RWPE2 (cell line): ENCODE measurements around the gene ADAMTS3.
A peak's percentile ranks its signal among the peaks of the same experiment; 100 is the strongest.

Experiments used
- ATAC-seq: fragments of 200-7000 bp; cut with Tn5 transposase; 3 replicates; pipeline ENCODE4 v1.9.1; 2021; ENCODE audit warnings: low read depth
- DNase-seq: peaks from one replicate; pipeline ENCODE4 v3.0.0-alpha.2; 2020; ENCODE audit warnings: low spot score
- H3K27ac ChIP-seq: fragments of 450-650 bp; 2 replicates; pipeline ENCODE4 v1.5.1; 2017; ENCODE audit warnings: mild to moderate bottlenecking; ENCODE audit not compliant: poor library complexity, severe bottlenecking
- H3K27me3 ChIP-seq: fragments of 250-450 bp; sonication (Bioruptor Pico); 2 replicates; pipeline ENCODE4 v1.5.1; 2021; ENCODE audit warnings: mild to moderate bottlenecking, moderate library complexity; ENCODE audit not compliant: insufficient read depth, poor library complexity, severe bottlenecking
- H3K36me3 ChIP-seq: fragments of 250-450 bp; sonication (Bioruptor Pico); 2 replicates; pipeline ENCODE4 v1.5.1; 2020; ENCODE audit warnings: low read depth, mild to moderate bottlenecking, moderate library complexity
- H3K4me1 ChIP-seq: fragments of 250-450 bp; sonication (Bioruptor Pico); 2 replicates; pipeline ENCODE4 v1.5.1; 2021; ENCODE audit warnings: mild to moderate bottlenecking, moderate library complexity; ENCODE audit not compliant: insufficient read depth, poor library complexity, severe bottlenecking
- H3K4me3 ChIP-seq: fragments of 250-450 bp; sonication (Bioruptor Pico); 2 replicates; pipeline ENCODE4 v1.5.1; 2021; ENCODE audit warnings: mild to moderate bottlenecking, moderate library complexity; ENCODE audit not compliant: severe bottlenecking
- H3K9me3 ChIP-seq: fragments of 250-450 bp; sonication (Bioruptor Pico); 2 replicates; pipeline ENCODE4 v1.5.1; 2021; ENCODE audit warnings: mild to moderate bottlenecking, moderate library complexity; ENCODE audit not compliant: severe bottlenecking
- TF ChIP-seq, protein P1 (sequence below): fragments of 450-650 bp; IDR thresholded peaks from one replicate; pipeline ENCODE4 v1.5.1; 2017; ENCODE audit warnings: mild to moderate bottlenecking, moderate library complexity; ENCODE audit not compliant: poor library complexity, severe bottlenecking

The ADAMTS3 gene

DNA sequence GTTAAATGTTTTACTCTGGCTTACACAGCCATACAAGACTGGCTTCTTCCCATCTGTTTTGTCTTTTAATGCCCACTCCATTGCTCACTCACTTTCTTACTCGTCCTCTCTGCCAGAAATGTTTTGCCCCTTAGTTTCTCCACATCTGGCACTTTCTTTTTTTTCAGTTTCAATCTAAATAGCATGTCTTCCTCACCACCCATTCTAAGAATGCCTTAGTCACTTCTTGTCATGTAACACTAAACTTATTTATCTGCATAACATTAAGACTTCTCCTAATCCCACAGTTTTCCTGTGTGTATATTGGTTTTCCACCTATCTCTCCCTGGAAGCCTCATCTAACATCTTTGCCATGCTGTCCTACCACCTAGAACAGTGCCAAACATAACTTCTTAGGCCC is 119.3 kb downstream of the ADAMTS3 start:
- H3K4me1 ChIP-seq = no peaks in the 10 kb centered on the region
- no peaks in the 10 kb centered on the region for H3K36me3 ChIP-seq
- no peak overlapping the region for H3K27ac ChIP-seq
- DNase-seq = no peak
- no peaks in the 10 kb centered on the region for H3K27me3 ChIP-seq
- H3K9me3 ChIP-seq = no peaks in the 10 kb centered on the region
- no peak overlapping the region for H3K4me3 ChIP-seq
- ATAC-seq = no peak
- TF ChIP-seq, protein P1, sequence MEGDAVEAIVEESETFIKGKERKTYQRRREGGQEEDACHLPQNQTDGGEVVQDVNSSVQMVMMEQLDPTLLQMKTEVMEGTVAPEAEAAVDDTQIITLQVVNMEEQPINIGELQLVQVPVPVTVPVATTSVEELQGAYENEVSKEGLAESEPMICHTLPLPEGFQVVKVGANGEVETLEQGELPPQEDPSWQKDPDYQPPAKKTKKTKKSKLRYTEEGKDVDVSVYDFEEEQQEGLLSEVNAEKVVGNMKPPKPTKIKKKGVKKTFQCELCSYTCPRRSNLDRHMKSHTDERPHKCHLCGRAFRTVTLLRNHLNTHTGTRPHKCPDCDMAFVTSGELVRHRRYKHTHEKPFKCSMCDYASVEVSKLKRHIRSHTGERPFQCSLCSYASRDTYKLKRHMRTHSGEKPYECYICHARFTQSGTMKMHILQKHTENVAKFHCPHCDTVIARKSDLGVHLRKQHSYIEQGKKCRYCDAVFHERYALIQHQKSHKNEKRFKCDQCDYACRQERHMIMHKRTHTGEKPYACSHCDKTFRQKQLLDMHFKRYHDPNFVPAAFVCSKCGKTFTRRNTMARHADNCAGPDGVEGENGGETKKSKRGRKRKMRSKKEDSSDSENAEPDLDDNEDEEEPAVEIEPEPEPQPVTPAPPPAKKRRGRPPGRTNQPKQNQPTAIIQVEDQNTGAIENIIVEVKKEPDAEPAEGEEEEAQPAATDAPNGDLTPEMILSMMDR = no peak

DNA sequence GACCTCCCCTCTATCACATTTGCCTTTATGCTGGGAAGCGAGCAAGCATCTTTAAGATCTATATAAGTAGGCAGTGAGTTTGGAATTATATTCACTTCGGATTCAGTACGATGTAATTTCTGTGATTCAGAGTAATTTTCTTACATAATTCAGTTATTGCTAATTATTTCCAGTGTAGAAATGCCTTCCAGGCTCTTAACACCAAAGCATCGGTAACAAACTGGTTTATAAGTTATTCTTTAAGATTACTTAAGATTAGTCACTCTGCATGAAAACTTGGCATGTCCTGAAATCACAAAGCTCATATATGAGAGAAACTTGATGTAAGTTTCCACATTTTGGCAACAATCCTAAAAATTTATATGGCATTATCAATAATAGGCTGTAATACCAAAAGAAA is 120.8 kb downstream of the ADAMTS3 start:
- ATAC-seq (no peak), DNase-seq (no peak)
- H3K9me3 ChIP-seq = no peaks in the 10 kb centered on the region
- TF ChIP-seq, protein P1 = no peak
- H3K4me1 ChIP-seq = no peaks in the 10 kb centered on the region
- H3K27ac ChIP-seq = no peak overlapping the region
- H3K4me3 ChIP-seq = no peak overlapping the region
- no peaks in the 10 kb centered on the region for H3K36me3 ChIP-seq
- no peaks in the 10 kb centered on the region for H3K27me3 ChIP-seq

DNA sequence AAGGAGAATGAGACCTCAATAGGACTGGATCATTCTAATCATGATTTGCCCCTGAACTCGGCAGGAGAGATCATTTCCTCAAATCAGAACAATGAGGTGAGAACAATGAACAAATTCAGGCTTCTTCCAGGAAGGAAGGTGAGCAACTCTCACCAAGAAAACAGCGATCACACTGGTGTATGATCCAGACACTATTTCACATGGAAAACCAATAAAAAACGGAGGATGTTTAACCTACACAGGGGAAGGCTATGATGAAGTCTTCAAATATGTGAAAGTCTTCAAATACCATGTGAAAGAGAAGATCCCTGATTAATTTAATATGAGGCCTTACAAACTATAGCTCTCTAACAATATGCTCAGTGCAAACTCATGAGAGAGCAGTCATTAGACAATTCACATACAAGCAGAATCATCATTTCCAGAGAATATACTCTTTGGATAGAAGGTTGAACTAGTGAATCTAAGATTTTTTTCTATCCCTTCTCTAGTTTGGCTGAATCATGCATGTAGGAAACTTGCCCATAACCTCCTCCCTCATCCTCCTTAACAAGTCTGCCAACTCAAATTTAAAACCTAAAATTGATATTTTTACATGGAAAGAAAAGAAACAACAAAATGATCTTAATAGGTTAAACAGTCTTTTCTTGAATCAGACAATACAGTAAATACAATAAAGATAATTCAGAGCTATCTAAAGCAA is 122.5 kb downstream of the ADAMTS3 start:
- TF ChIP-seq, protein P1 = no peak
- H3K4me1 ChIP-seq = no peaks in the 10 kb centered on the region
- H3K27me3 ChIP-seq = no peaks in the 10 kb centered on the region
- H3K9me3 ChIP-seq = no peaks in the 10 kb centered on the region
- DNase-seq = no peak
- no peak overlapping the region for H3K4me3 ChIP-seq
- no peak for ATAC-seq
- H3K27ac ChIP-seq = no peak overlapping the region
- H3K36me3 ChIP-seq = no peaks in the 10 kb centered on the region

DNA sequence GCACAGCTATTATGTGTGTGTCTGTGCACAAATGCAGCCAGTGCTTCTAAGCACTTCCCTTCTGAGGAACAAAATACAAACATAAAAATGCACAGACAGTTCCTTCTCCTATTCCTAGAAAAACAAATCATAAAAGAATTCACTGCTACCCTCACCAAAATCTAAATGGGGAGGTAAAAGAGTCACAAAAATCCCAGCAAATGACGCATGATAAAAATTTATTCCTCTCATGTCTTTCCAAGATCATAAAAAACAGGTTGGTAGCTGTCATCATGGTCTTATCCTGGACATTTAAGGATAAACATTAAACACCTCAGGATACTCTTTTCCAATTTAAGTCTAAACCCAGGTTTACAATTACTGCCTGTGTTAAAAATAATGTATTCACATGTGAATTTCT is 124.9 kb downstream of the ADAMTS3 start:
- Histone ChIP-seq H3K36me3 (no peaks in the 10 kb centered on the region), H3K4me3 (no peak overlapping the region), H3K27me3 (no peaks in the 10 kb centered on the region), H3K9me3 (no peaks in the 10 kb centered on the region), H3K27ac (no peak overlapping the region), H3K4me1 (peaks cover 4% of the 10 kb centered on the region)
- ATAC-seq = no peak
- TF ChIP-seq, protein P1 = no peak
- no peak for DNase-seq

DNA sequence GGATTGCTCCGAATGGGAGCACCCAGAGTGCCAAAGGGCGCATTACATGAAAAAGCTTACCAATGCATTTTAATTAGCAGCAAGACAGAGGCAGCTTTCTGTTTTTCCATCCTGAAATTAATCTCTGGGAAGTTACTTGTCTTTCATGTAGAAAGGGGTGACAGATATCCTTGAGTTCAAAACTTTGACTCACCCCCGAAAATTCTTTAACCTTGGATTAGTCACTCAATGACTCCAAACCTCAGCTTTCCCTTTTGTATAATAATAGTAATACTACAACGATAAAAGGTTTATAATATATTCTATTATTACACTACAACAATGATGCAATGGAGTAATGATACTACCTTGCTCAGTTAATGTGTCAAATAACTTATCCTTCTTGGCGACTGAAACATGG is 126.3 kb downstream of the ADAMTS3 start:
- DNase-seq = no peak
- TF ChIP-seq, protein P1 = no peak
- peaks cover 4% of the 10 kb centered on the region for H3K4me1 ChIP-seq
- H3K27ac ChIP-seq = no peak overlapping the region
- no peaks in the 10 kb centered on the region for H3K36me3 ChIP-seq
- 0 out of 3 replicates have a peak, but pooled peaks have one; percentile 25 for ATAC-seq
- H3K4me3 ChIP-seq = no peak overlapping the region
- no peaks in the 10 kb centered on the region for H3K27me3 ChIP-seq
- no peaks in the 10 kb centered on the region for H3K9me3 ChIP-seq
